Neural cell (in vitro differentiated cells): ENCODE data around the gene KATNBL1.

Source experiments
- EP300 ChIP-seq: fragments of 450-650 bp; conservative IDR thresholded peaks from 2 replicates; pipeline ENCODE4 v1.6.1; 2014; ENCODE audit warnings: antibody characterized with exemption, mild to moderate bottlenecking, moderate library complexity; ENCODE audit not compliant: poor library complexity, severe bottlenecking
- EZH2 ChIP-seq: fragments of 200-600, 300-800 bp; shearing (Covaris generic), sonication (generic); IDR thresholded peaks from 2 replicates; pipeline ENCODE4 v1.6.1; 2014; ENCODE audit warnings: antibody characterized with exemption, low read length, borderline replicate concordance, mild to moderate bottlenecking; ENCODE audit not compliant: insufficient read depth, poor library complexity, severe bottlenecking
- POLR2AphosphoS5 ChIP-seq: IDR thresholded peaks from 2 replicates; pipeline ENCODE4 v1.6.1; 2012
- RAD21 ChIP-seq: fragments of 450-650 bp; conservative IDR thresholded peaks from 2 replicates; pipeline ENCODE4 v1.6.1; 2014; ENCODE audit warnings: antibody characterized with exemption, mild to moderate bottlenecking, moderate library complexity
- TF ChIP-seq, protein P1 (sequence below): fragments of 450-650 bp; IDR thresholded peaks from 2 replicates; pipeline ENCODE4 v1.5.1; 2014; ENCODE audit warnings: antibody characterized with exemption, mild to moderate bottlenecking, moderate library complexity; ENCODE audit not compliant: poor library complexity, severe bottlenecking

DNA sequence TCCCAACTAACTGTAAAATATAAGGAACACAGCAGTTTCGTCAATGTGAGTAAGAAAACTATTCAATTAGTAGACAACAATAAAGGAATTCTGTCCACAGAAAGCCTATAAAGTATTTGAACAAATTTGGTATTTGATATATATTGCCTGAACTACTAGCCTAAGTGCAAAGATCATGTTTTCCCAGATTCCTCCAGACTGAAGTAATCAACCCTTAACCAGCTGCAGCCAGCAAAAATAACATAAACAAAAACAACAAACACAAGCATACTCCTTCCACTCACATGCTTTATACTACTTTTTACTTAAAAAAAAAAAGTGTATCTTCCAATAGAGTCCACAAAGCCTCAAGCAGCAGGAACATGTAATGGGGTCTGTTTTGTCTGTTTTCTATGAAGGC lies 84.0 kb downstream of the KATNBL1 start:
- TF ChIP-seq EZH2 = no peak
- TF ChIP-seq, protein P1, sequence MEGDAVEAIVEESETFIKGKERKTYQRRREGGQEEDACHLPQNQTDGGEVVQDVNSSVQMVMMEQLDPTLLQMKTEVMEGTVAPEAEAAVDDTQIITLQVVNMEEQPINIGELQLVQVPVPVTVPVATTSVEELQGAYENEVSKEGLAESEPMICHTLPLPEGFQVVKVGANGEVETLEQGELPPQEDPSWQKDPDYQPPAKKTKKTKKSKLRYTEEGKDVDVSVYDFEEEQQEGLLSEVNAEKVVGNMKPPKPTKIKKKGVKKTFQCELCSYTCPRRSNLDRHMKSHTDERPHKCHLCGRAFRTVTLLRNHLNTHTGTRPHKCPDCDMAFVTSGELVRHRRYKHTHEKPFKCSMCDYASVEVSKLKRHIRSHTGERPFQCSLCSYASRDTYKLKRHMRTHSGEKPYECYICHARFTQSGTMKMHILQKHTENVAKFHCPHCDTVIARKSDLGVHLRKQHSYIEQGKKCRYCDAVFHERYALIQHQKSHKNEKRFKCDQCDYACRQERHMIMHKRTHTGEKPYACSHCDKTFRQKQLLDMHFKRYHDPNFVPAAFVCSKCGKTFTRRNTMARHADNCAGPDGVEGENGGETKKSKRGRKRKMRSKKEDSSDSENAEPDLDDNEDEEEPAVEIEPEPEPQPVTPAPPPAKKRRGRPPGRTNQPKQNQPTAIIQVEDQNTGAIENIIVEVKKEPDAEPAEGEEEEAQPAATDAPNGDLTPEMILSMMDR = no peak
- TF ChIP-seq POLR2AphosphoS5 = no peak
- TF ChIP-seq RAD21 = no peak
- no peak for TF ChIP-seq EP300
